ENCODE measurements around the gene TMEM253. TPM values are rescaled to one million over a fixed set of nuclear protein-coding genes. Genes with fewer than 3 reads are reported as not detected.

The TMEM253 gene
- total RNA-seq, 1 donor from 2014 or later, result not detected

DNA sequence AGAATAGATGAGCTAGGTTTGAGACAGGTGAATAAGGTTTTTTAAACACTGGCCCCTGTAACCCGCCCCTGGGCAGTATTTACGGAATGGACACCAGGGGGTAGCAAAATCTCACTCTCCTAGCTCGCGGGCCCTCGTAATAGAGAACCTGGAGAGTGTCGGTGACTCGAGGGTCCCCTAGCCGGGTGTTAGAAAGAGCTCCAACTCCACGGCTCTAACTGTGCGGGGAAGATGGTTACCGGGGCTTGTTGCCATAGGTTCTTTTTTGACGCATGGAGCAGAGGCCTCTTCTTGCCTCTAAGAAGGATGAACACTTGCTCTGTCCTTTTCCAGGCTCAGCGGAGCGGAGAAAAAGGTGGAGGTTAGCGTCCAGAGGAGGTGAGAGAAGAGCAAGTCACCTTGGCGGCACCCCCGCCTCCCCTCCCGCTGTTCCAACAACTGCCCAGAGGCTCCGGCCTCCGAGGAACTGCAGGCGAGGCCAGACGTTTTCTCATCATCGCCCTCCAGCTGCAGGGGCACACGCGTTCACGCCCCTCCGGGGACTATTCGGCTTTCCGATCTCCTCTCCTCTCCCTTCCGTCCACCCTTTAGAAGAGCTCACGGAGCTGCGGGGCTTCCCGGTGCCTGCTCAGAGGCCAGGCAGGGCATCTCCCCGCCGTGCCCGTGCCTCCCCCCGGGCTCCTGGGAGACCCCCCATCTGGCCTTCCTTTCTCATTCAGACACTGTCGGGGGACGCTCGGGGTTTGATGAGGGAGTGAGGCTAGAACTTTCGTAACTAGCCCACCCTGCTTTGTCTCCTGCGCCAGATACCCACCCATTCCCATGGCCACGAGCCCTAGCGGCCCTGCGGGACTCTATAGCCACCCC is 32.1 kb upstream of the TMEM253 start:
- Histone ChIP-seq H3K27me3 (no peaks in the 10 kb centered on the region), H3K9me3 (no peaks in the 10 kb centered on the region), H3K4me3 (peak overlapping the region; percentile 71 to 73), H3K4me1 (peaks cover 45% of the 10 kb centered on the region), H3K36me3 (no peaks in the 10 kb centered on the region), H3K27ac (peak overlapping the region; percentile 95)
- intact Hi-C loops (cut with DNase I), result loop anchor here (1.0 kb wide), 1 partner anchor 36 kb away; no protein-coding TSS in a partner anchor
- no peak for DNase-seq (ENCODE audit: extremely low spot score in 2 of 2)
- TF ChIP-seq CTCF (IDR thresholded peaks at IDR 0.05) (peak in 2 of 3 experiments; percentile 68 to 75), POLR2AphosphoS5 (IDR thresholded peaks at IDR 0.05; ENCODE audit: insufficient read depth in 1 of 2, low read depth in 1 of 2) (peak in 1 of 2 donors; percentile 33), POLR2A (IDR thresholded peaks at IDR 0.05) (no peak)

DNA sequence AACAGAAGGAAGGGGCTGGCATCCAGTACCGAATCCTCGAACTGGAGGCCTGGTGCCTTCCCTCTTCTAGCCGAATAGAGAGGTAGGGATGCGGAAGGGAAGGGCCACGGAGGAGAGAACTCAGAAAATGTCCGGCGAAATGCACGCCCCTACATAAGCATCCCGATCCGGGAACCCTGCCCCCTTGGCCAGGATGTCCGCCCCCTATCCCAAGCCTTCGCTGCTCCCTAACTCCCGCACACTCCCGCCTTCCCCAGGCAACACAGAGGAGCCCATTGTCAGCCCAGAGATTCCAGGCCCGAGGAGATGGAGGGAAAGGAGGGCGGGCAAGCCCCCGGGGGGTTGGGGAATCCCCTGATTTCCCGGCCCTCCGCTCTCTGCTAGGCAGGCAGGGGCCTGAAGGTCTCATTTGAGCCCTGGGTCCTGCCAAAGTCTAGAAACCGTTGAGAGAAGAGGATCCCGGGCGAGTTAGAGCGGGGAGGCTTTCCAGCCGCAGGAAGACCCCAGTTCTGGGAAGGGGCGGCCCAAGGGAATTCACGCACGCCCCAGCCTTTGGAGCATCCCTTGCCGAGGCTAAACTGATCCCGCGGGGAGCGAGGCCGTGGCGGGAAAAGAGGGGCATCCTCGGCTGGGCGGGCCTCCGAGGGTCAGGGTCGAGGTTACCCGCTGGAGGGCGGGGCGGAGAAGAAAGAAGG is 31.3 kb upstream of the TMEM253 start:
- TF ChIP-seq CTCF (IDR thresholded peaks at IDR 0.05) (no peak), POLR2AphosphoS5 (IDR thresholded peaks at IDR 0.05; ENCODE audit: insufficient read depth in 1 of 2, low read depth in 1 of 2) (no peak), POLR2A (IDR thresholded peaks at IDR 0.05) (no peak)
- peak overlapping the region; percentile 71 to 73 for H3K4me3 ChIP-seq
- H3K4me1 ChIP-seq, result peaks cover 53% of the 10 kb centered on the region
- no peaks in the 10 kb centered on the region for H3K27me3 ChIP-seq
- H3K27ac ChIP-seq, result peak overlapping the region; percentile 95
- no peak for DNase-seq (ENCODE audit: extremely low spot score in 2 of 2)
- intact Hi-C loops (cut with DNase I), result loop anchor here (1.0 kb wide), 1 partner anchor 35 kb away; no protein-coding TSS in a partner anchor
- no peaks in the 10 kb centered on the region for H3K9me3 ChIP-seq
- peaks cover 0 to 6% of the 10 kb centered on the region in 2 donors for H3K36me3 ChIP-seq

DNA sequence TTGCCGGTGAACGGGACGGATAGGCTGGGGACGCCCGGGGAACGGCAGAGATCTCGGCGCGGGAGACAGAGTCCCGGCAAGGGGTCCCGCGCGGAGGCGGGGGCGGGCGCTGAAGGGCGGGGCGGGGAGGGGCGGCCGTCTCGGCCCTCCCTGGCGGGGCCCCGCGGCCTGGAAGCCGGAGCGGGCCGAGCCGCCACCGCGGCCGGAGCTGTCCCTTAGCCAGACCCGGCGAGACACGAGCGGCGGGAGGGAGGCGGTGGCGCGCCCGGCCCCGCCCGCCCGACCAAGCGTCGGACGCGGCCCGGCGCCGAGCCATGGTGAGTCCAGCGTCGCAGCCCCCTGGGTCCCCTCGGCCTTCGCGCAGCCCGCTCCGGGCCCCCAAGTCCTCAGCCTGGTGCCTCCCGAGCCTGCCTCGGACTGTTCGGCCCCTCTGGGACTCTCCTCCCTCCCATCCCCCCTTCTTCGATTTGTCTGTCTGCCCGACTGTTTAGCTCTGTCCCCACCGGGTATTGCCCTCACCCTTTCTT is 30.7 kb upstream of the TMEM253 start, which contains the start of gene ARHGEF40:
ARHGEF40 (plus strand) TSS at position 222 of the 527 bp plus-strand sequence; CDS start at position 315, 93 bp downstream.
- Histone ChIP-seq H3K9me3 (no peaks in the 10 kb centered on the region), H3K4me3 (peak within 1 kb of the TSS; percentile 71 to 73), H3K27ac (peak within 1 kb of the TSS; percentile 95), H3K27me3 (no peaks in the 10 kb centered on the region), H3K36me3 (peaks cover 0 to 10% of the 10 kb centered on the region in 2 donors), H3K4me1 (peaks cover 59% of the 10 kb centered on the region)
- DNase-seq (ENCODE audit: extremely low spot score in 2 of 2), result no peak
- TF ChIP-seq POLR2AphosphoS5 (IDR thresholded peaks at IDR 0.05; ENCODE audit: insufficient read depth in 1 of 2, low read depth in 1 of 2) (no peak), POLR2A (IDR thresholded peaks at IDR 0.05) (no peak), CTCF (IDR thresholded peaks at IDR 0.05) (no peak)
- intact Hi-C loops (cut with DNase I), result no loop called here

DNA sequence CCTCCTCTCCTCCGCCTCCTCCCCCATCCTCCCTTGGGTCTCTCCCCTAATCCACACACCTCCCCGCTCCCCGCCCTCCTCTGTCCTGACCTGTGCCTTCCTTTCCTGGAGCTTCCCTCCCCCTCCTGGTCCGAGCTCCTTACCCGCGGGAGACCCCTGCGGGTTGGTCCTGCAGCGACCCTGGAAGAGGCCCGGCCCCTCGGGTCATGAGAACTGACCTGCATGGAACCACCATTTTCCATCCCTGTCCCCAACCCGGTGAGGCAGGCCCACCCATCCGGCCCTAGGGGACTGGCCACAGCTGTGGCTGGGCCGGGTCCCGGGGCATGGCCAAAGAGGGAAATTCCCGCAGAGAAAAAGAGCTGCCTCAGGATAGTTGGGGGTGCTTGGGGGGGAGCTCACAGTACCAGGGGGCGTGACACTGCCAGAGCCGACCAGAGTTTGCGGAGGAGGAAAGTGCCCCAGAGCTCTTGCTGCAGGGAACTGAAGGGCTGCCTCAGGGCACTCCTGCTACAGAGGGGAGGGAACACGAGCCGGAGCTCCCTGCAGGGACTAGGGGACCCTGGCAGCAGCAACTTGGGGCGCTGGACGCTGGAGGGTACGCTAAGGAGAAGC is 30.1 kb upstream of the TMEM253 start:
- TF ChIP-seq POLR2A (IDR thresholded peaks at IDR 0.05), result no peak
- no peak for TF ChIP-seq CTCF (IDR thresholded peaks at IDR 0.05)
- TF ChIP-seq POLR2AphosphoS5 (IDR thresholded peaks at IDR 0.05; ENCODE audit: insufficient read depth in 1 of 2, low read depth in 1 of 2), result no peak
- peak overlapping the region; percentile 71 to 73 for H3K4me3 ChIP-seq
- peaks cover 61% of the 10 kb centered on the region for H3K4me1 ChIP-seq
- H3K36me3 ChIP-seq, result peaks cover 0 to 16% of the 10 kb centered on the region in 2 donors
- H3K9me3 ChIP-seq, result no peaks in the 10 kb centered on the region
- no peaks in the 10 kb centered on the region for H3K27me3 ChIP-seq
- H3K27ac ChIP-seq, result peak overlapping the region; percentile 95
- intact Hi-C loops (cut with DNase I), result no loop called here
- no peak for DNase-seq (ENCODE audit: extremely low spot score in 2 of 2)

Data from vagina (tissue), 2 donors.